Left cardiac atrium (tissue), 4 donors: ENCODE data around the gene ARHGEF12. TPM values are rescaled to one million over a fixed set of nuclear protein-coding genes. Genes with fewer than 3 reads are reported as not detected.

Experiments used
- ATAC-seq, 2 donors: fragments of 200-7000 bp; cut with Tn5 transposase; one replicate each; pipeline ENCODE4 v1.9.1; 2020; ENCODE audit warnings: mild to moderate bottlenecking in 2 of 2, moderate library complexity in 2 of 2
- DNase-seq: peaks from one replicate; pipeline ENCODE4 v3.0.0-alpha.2; 2020
- intact Hi-C, 2 donors: fragments of 100-400 bp; cut with DNase I; formaldehyde crosslinking; loops; one replicate each; pipeline versions ENCODE4 v1.14.1 to v1.15.1; 2022 to 2023
- total RNA-seq, 2 donors: library from RNA; stranded (reverse); fragmentation: NEBNext Ultra II Directional; extraction: Animal tissue kit (Norgen Biotek cat#: 25700); gene quantifications; one replicate each; pipeline ENCODE4 v1.2.1, GENCODE V29; 2021
- donor health status: DM: no; HTN: yes; CAD: no.
- donor health status: DM: no; HTN: yes; CAD: no; lungs with severe emphysema.
- donor health status: DM: yes; HTN: yes; CAD: no.
- donor health status: Dilated cardiomyopathy.

The ARHGEF12 gene
- total RNA-seq, 2 donors from 2014 or later: 76.4 to 92.3 TPM

- no peak for DNase-seq
- no peak for ATAC-seq
- intact Hi-C loops: no loop called here
These were observed 105.8 kb downstream of the ARHGEF12 start for GRCh38 chr11:120442031-120442430.

- ATAC-seq (no peak), DNase-seq (no peak)
- intact Hi-C loops: no loop called here
These were observed 110.6 kb downstream of the ARHGEF12 start for GRCh38 chr11:120446802-120447201.

- ATAC-seq: no peak
- intact Hi-C loops: no loop called here
- no peak for DNase-seq
These were observed 112.0 kb downstream of the ARHGEF12 start for GRCh38 chr11:120448240-120448639.

GRCh38 chr11:120455487-120455886 is 119.3 kb downstream of the ARHGEF12 start:
- ATAC-seq (no peak), DNase-seq (no peak)
- intact Hi-C loops: no loop called here

GRCh38 chr11:120457996-120458395 is 121.8 kb downstream of the ARHGEF12 start:
- ATAC-seq: no peak

DNA sequence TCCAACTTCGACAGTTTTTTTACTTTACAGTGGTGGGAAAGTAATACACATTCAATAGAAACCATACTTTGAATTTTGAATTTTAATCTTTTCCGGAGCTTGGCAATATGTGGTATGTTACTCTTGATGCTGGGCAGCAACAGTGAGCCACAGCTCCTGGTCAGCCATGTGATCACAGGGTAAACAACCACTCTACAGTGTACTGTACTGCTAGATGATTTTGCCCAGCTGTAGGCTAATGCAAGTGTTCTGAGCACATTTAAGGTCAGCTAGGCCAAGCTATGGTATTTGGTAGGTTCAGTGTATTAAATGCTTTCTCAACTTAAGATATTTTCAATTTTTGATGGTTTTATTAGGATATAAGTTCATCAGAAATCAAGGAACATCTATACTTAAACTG is 126.6 kb downstream of the ARHGEF12 start:
- ATAC-seq: no peak
- intact Hi-C loops: no loop called here
- no peak for DNase-seq

More at GRCh38 chr11:120457996-120458395, 121.8 kb downstream of the ARHGEF12 start:
- intact Hi-C loops: no loop called here
- DNase-seq: no peak

DNA sequence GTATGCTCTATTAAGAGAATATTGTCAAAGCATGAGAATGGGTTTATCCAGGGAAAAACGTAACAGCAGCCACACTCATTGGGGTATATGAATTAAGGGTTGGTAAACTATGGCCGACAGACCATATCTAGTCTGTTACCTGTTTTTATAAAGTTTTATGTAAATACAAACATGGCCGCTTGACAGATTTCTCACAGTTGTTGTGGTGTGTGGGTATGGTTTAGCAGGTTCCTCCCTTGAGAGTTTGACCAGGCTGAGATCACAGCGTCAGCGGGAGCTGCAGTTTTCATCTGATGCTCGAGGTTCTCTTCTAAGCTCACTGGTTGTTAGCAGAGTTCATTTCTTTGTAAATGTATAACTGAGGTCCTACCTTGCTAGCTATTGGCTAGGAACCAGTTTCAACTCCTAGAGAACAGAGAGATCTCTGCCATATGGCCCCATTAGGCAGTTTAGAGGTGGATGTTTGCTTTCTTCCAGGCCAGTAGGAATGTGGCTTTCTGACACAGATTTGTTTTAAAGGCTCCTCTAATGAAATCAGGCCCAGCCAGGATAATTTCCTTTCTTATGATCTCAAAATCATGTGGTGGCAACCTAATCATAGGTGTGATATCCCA is 129.8 kb downstream of the ARHGEF12 start:
- ATAC-seq (no peak), DNase-seq (no peak)
- intact Hi-C loops: no loop called here

- no peak for DNase-seq
- no peak for ATAC-seq
- intact Hi-C loops: no loop called here
These were observed 131.4 kb downstream of the ARHGEF12 start for GRCh38 chr11:120467627-120468026.

DNA sequence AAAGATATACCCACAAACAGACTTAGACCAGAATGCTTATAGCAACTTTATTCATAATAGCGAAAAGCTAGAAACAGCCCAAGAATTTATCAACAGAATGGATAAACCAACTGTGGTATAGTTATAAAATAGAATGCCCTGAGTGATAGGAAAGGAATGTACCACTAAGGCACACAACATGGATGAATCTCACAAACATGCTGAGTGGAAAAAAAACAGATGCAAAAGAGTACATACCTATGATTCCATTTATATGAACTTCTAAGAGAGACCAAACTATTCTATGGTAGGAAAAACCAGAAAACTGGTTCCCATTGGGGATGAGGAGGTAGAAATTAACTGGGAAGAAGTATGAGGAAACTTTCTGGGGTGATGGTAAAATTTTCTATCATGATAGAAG is 134.9 kb downstream of the ARHGEF12 start:
- DNase-seq: no peak
- intact Hi-C loops: loop anchor here in 1 of 2 donors (10.0 kb wide), 1 partner anchor 136 kb away; the partner anchor contains the start of gene ARHGEF12
- ATAC-seq: no peak

GRCh38 chr11:120471994-120472393 is 135.8 kb downstream of the ARHGEF12 start:
- ATAC-seq (no peak), DNase-seq (no peak)
- intact Hi-C loops: loop anchor here in 1 of 2 donors (10.0 kb wide), 1 partner anchor 137 kb away; the partner anchor contains the start of gene ARHGEF12

DNA sequence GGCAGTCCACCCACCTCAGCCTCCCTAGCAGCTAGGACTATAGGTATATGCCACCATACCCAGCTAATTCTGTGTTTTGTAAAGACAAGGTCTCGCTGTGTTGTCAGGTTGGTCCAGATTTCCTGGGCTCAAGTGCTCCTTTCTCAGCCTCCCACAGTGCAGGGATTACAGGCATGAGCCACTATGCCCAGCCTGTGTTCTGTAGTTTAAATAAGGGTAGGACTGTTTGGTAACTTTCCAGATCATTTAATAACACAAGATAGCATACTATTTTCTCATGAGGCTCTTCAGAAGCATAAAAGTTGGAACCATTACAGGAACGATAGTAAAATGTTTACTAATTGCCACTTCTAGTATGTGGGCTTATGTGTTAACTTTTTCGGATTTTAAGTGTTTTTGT is 137.3 kb downstream of the ARHGEF12 start:
- DNase-seq: no peak
- ATAC-seq: peak in 1 of 2 donors; percentile 38
- intact Hi-C loops: loop anchor here in 1 of 2 donors (10.0 kb wide), 1 partner anchor 139 kb away; the partner anchor contains the start of gene ARHGEF12

GRCh38 chr11:120482149-120482548 is 145.9 kb downstream of the ARHGEF12 start:
- intact Hi-C loops: no loop called here
- peak in 1 of 2 donors; percentile 41 for ATAC-seq

DNA sequence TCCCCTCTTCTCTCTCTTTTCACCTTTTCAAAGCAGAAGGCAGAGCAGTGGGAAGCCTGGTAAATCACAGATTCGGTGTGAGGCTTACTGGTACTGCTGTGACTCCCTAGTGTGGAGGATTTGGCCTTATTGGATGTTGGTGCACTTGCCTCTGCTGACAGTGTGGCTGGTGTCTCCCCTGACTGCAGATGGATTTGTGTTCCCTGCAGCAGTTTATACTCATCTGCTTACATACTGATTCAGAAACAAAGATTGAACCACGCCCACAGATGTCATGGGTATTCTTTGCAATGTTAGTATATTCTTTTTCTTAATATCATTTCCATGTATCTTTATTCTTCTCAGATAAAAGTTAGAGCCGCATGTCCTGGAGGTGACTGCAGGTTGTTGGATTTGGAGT is 148.5 kb downstream of the ARHGEF12 start:
- ATAC-seq (no peak), DNase-seq (no peak)
- intact Hi-C loops: no loop called here

More at GRCh38 chr11:120482149-120482548, 145.9 kb downstream of the ARHGEF12 start:
- DNase-seq: no peak

GRCh38 chr11:120486138-120486537 is 149.9 kb downstream of the ARHGEF12 start:
- intact Hi-C loops: no loop called here
- no peak for DNase-seq
- ATAC-seq: no peak

GRCh38 chr11:120489799-120490198 is 153.6 kb downstream of the ARHGEF12 start:
- ATAC-seq: no peak
- no peak for DNase-seq
- intact Hi-C loops: no loop called here

- ATAC-seq: no peak
- no peak for DNase-seq
- intact Hi-C loops: no loop called here
These were observed 156.3 kb downstream of the ARHGEF12 start for GRCh38 chr11:120492486-120492885.

GRCh38 chr11:120494595-120494994 is 158.4 kb downstream of the ARHGEF12 start:
- intact Hi-C loops: no loop called here
- DNase-seq (no peak), ATAC-seq (no peak)

GRCh38 chr11:120499088-120499487 is 162.9 kb downstream of the ARHGEF12 start:
- intact Hi-C loops: no loop called here
- no peak for DNase-seq
- ATAC-seq: no peak

- DNase-seq (no peak), ATAC-seq (no peak)
- intact Hi-C loops: no loop called here
These were observed 163.6 kb downstream of the ARHGEF12 start for GRCh38 chr11:120499859-120500258.

DNA sequence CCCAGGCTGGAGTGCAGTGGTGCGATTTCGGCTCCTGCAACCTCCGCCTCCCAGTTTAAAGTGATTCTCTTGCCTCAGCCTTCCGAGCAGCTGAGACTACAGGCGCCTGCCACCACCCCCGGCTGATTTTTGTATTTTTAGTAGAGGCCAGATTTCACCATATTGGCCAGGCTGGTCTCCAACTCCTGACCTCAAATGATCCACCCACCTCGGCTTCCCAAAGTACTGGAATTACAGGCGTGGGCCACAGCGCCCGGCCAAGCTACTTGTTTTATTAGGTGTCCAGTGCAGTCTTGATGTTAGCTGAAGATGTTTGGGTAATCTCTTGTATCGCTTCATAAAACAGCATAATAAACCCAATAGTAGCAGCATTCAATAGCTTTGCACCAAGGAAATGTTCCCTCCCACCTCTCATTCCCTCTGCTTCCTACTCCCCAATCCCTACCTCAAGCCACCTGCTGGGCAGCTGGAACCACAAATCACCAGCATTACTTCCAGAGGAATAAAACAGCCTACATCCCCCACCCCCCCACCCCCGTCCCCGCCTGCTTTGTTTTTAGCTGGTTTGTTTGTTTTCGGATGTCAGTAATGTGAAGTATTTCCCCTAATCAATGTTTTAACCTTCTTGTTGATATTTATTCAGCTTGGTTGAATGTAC is 164.3 kb downstream of the ARHGEF12 start:
- intact Hi-C loops: no loop called here
- peak; percentile 38 for DNase-seq
- ATAC-seq: peak; percentile 19 to 36

DNA sequence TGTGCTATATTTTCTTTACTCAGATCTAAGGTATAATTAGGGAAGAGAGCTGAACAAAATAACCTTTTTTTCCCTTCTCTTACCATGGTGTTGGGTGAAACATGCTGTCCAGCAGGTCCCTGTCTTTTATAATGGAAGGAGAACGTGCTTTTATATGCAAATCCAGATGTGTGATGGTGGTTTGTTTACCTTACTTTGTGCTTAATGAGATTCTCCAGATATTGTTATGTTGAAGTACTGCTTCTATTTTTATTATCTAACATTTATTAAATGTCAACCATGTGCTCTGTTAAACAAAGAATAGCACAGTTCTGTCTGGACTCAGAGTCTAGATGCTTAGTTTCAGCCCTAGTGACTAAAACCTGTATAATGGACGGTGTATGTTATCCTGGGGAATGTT is 165.2 kb downstream of the ARHGEF12 start:
- intact Hi-C loops: no loop called here
- no peak for ATAC-seq
- no peak for DNase-seq
